Measurements from ENCODE around the gene SHANK2. TPM values are rescaled to one million over a fixed set of nuclear protein-coding genes. Genes with fewer than 3 reads are reported as not detected.
"Not testable (repeated sequence)": the region's sequence is repeated elsewhere in the genome, so short reads cannot be mapped to it uniquely, and the experiment has no call there.

SHANK2 gene
- total RNA-seq, 1 donor from 2014 or later: 2.6 TPM

GRCh38 chr11:71238285-71238875, 14.0 kb downstream of the SHANK2 start:
- H3K27ac ChIP-seq (ENCODE audit: low read depth, low read length): no peak overlapping the region
- H3K9ac ChIP-seq (ENCODE audit: low read depth in 1 of 3, low read length in 3 of 3): no peak overlapping the region
- peaks cover 0 to 2% (median 0%) of the 10 kb centered on the region in 3 donors for H3K9me3 ChIP-seq (ENCODE audit: control insufficient read depth in 3 of 3, low read length in 3 of 3)
- no peak overlapping the region for H3K4me3 ChIP-seq (ENCODE audit: low read length in 3 of 3)
- H3K27me3 ChIP-seq (ENCODE audit: control insufficient read depth in 3 of 3, insufficient read depth in 3 of 3, low read length in 3 of 3): peaks cover 35 to 52% (median 40%) of the 10 kb centered on the region in 3 donors
- no peaks in the 10 kb centered on the region for H3K36me3 ChIP-seq (ENCODE audit: control insufficient read depth in 3 of 3, insufficient read depth in 3 of 3, low read length in 3 of 3)
- H3K4me1 ChIP-seq (ENCODE audit: control insufficient read depth in 3 of 3, insufficient read depth in 3 of 3, low read length in 3 of 3): peaks cover 0 to 4% (median 0%) of the 10 kb centered on the region in 3 donors

- no peak overlapping the region for H3K9ac ChIP-seq (ENCODE audit: low read depth in 1 of 3, low read length in 3 of 3)
- H3K4me1 ChIP-seq (ENCODE audit: control insufficient read depth in 3 of 3, insufficient read depth in 3 of 3, low read length in 3 of 3): peaks cover 0 to 4% (median 0%) of the 10 kb centered on the region in 3 donors
- no peaks in the 10 kb centered on the region for H3K36me3 ChIP-seq (ENCODE audit: control insufficient read depth in 3 of 3, insufficient read depth in 3 of 3, low read length in 3 of 3)
- peaks cover 35 to 52% (median 44%) of the 10 kb centered on the region in 3 donors for H3K27me3 ChIP-seq (ENCODE audit: control insufficient read depth in 3 of 3, insufficient read depth in 3 of 3, low read length in 3 of 3)
- no peak overlapping the region for H3K27ac ChIP-seq (ENCODE audit: low read depth, low read length)
- H3K4me3 ChIP-seq (ENCODE audit: low read length in 3 of 3): no peak overlapping the region
- peaks cover 0 to 2% (median 0%) of the 10 kb centered on the region in 3 donors for H3K9me3 ChIP-seq (ENCODE audit: control insufficient read depth in 3 of 3, low read length in 3 of 3)
These were observed 14.5 kb downstream of the SHANK2 start for GRCh38 chr11:71237853-71238252.

GRCh38 chr11:71236836-71237475, 15.4 kb downstream of the SHANK2 start:
- Histone ChIP-seq H3K27ac (ENCODE audit: low read depth, low read length) (no peak overlapping the region), H3K4me1 (ENCODE audit: control insufficient read depth in 3 of 3, insufficient read depth in 3 of 3, low read length in 3 of 3) (peaks cover 0 to 4% (median 0%) of the 10 kb centered on the region in 3 donors), H3K27me3 (ENCODE audit: control insufficient read depth in 3 of 3, insufficient read depth in 3 of 3, low read length in 3 of 3) (peaks cover 35 to 46% (median 40%) of the 10 kb centered on the region in 3 donors), H3K9me3 (ENCODE audit: control insufficient read depth in 3 of 3, low read length in 3 of 3) (peaks cover 0 to 2% (median 0%) of the 10 kb centered on the region in 3 donors), H3K9ac (ENCODE audit: low read depth in 1 of 3, low read length in 3 of 3) (no peak overlapping the region), H3K36me3 (ENCODE audit: control insufficient read depth in 3 of 3, insufficient read depth in 3 of 3, low read length in 3 of 3) (no peaks in the 10 kb centered on the region), H3K4me3 (ENCODE audit: low read length in 3 of 3) (no peak overlapping the region)

GRCh38 chr11:71235719-71236118, 16.7 kb downstream of the SHANK2 start:
- peaks cover 0 to 2% (median 0%) of the 10 kb centered on the region in 3 donors for H3K9me3 ChIP-seq (ENCODE audit: control insufficient read depth in 3 of 3, low read length in 3 of 3)
- no peak overlapping the region for H3K27ac ChIP-seq (ENCODE audit: low read depth, low read length)
- H3K27me3 ChIP-seq (ENCODE audit: control insufficient read depth in 3 of 3, insufficient read depth in 3 of 3, low read length in 3 of 3): peaks cover 32 to 36% (median 33%) of the 10 kb centered on the region in 3 donors
- no peak overlapping the region for H3K4me3 ChIP-seq (ENCODE audit: low read length in 3 of 3)
- H3K36me3 ChIP-seq (ENCODE audit: control insufficient read depth in 3 of 3, insufficient read depth in 3 of 3, low read length in 3 of 3): no peaks in the 10 kb centered on the region
- no peak overlapping the region for H3K9ac ChIP-seq (ENCODE audit: low read depth in 1 of 3, low read length in 3 of 3)
- no peaks in the 10 kb centered on the region for H3K4me1 ChIP-seq (ENCODE audit: control insufficient read depth in 3 of 3, insufficient read depth in 3 of 3, low read length in 3 of 3)

GRCh38 chr11:71233896-71234852, 18.2 kb downstream of the SHANK2 start:
- peaks cover 18 to 26% (median 19%) of the 10 kb centered on the region in 3 donors for H3K27me3 ChIP-seq (ENCODE audit: control insufficient read depth in 3 of 3, insufficient read depth in 3 of 3, low read length in 3 of 3)
- not testable (repeated sequence) for H3K27ac ChIP-seq (ENCODE audit: low read depth, low read length); H3K9ac ChIP-seq (ENCODE audit: low read depth in 1 of 3, low read length in 3 of 3); H3K4me1 ChIP-seq (ENCODE audit: control insufficient read depth in 3 of 3, insufficient read depth in 3 of 3, low read length in 3 of 3); H3K36me3 ChIP-seq (ENCODE audit: control insufficient read depth in 3 of 3, insufficient read depth in 3 of 3, low read length in 3 of 3); H3K9me3 ChIP-seq (ENCODE audit: control insufficient read depth in 3 of 3, low read length in 3 of 3); H3K4me3 ChIP-seq (ENCODE audit: low read length in 3 of 3)

GRCh38 chr11:71232364-71232763, 20.0 kb downstream of the SHANK2 start:
- Histone ChIP-seq H3K36me3 (ENCODE audit: control insufficient read depth in 3 of 3, insufficient read depth in 3 of 3, low read length in 3 of 3) (no peaks in the 10 kb centered on the region), H3K27me3 (ENCODE audit: control insufficient read depth in 3 of 3, insufficient read depth in 3 of 3, low read length in 3 of 3) (peaks cover 6 to 14% (median 8%) of the 10 kb centered on the region in 3 donors), H3K4me1 (ENCODE audit: control insufficient read depth in 3 of 3, insufficient read depth in 3 of 3, low read length in 3 of 3) (no peaks in the 10 kb centered on the region), H3K27ac (ENCODE audit: low read depth, low read length) (no peak overlapping the region), H3K4me3 (ENCODE audit: low read length in 3 of 3) (no peak overlapping the region), H3K9ac (ENCODE audit: low read depth in 1 of 3, low read length in 3 of 3) (no peak overlapping the region), H3K9me3 (ENCODE audit: control insufficient read depth in 3 of 3, low read length in 3 of 3) (peaks cover 0 to 2% (median 0%) of the 10 kb centered on the region in 3 donors)

- Histone ChIP-seq H3K4me1 (ENCODE audit: control insufficient read depth in 3 of 3, insufficient read depth in 3 of 3, low read length in 3 of 3) (no peaks in the 10 kb centered on the region), H3K27me3 (ENCODE audit: control insufficient read depth in 3 of 3, insufficient read depth in 3 of 3, low read length in 3 of 3) (peaks cover 0 to 4% (median 0%) of the 10 kb centered on the region in 3 donors), H3K27ac (ENCODE audit: low read depth, low read length) (no peak overlapping the region), H3K9me3 (ENCODE audit: control insufficient read depth in 3 of 3, low read length in 3 of 3) (peaks cover 0 to 8% (median 0%) of the 10 kb centered on the region in 3 donors), H3K36me3 (ENCODE audit: control insufficient read depth in 3 of 3, insufficient read depth in 3 of 3, low read length in 3 of 3) (no peaks in the 10 kb centered on the region), H3K4me3 (ENCODE audit: low read length in 3 of 3) (no peak overlapping the region), H3K9ac (ENCODE audit: low read depth in 1 of 3, low read length in 3 of 3) (no peak overlapping the region)
These were observed 23.4 kb downstream of the SHANK2 start for GRCh38 chr11:71228961-71229360.

- H3K4me1 ChIP-seq (ENCODE audit: control insufficient read depth in 3 of 3, insufficient read depth in 3 of 3, low read length in 3 of 3): no peaks in the 10 kb centered on the region
- H3K9ac ChIP-seq (ENCODE audit: low read depth in 1 of 3, low read length in 3 of 3): no peak overlapping the region
- peaks cover 0 to 8% (median 2%) of the 10 kb centered on the region in 3 donors for H3K9me3 ChIP-seq (ENCODE audit: control insufficient read depth in 3 of 3, low read length in 3 of 3)
- H3K27ac ChIP-seq (ENCODE audit: low read depth, low read length): no peak overlapping the region
- H3K27me3 ChIP-seq (ENCODE audit: control insufficient read depth in 3 of 3, insufficient read depth in 3 of 3, low read length in 3 of 3): peaks cover 0 to 5% (median 3%) of the 10 kb centered on the region in 3 donors
- H3K36me3 ChIP-seq (ENCODE audit: control insufficient read depth in 3 of 3, insufficient read depth in 3 of 3, low read length in 3 of 3): no peaks in the 10 kb centered on the region
- no peak overlapping the region for H3K4me3 ChIP-seq (ENCODE audit: low read length in 3 of 3)
These were observed 25.2 kb downstream of the SHANK2 start for GRCh38 chr11:71227058-71227659.

Data from skeletal muscle tissue (tissue), 4 donors.